Measurements from ENCODE around the gene PLLP.

Gene PLLP, protein sequence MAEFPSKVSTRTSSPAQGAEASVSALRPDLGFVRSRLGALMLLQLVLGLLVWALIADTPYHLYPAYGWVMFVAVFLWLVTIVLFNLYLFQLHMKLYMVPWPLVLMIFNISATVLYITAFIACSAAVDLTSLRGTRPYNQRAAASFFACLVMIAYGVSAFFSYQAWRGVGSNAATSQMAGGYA

DNA sequence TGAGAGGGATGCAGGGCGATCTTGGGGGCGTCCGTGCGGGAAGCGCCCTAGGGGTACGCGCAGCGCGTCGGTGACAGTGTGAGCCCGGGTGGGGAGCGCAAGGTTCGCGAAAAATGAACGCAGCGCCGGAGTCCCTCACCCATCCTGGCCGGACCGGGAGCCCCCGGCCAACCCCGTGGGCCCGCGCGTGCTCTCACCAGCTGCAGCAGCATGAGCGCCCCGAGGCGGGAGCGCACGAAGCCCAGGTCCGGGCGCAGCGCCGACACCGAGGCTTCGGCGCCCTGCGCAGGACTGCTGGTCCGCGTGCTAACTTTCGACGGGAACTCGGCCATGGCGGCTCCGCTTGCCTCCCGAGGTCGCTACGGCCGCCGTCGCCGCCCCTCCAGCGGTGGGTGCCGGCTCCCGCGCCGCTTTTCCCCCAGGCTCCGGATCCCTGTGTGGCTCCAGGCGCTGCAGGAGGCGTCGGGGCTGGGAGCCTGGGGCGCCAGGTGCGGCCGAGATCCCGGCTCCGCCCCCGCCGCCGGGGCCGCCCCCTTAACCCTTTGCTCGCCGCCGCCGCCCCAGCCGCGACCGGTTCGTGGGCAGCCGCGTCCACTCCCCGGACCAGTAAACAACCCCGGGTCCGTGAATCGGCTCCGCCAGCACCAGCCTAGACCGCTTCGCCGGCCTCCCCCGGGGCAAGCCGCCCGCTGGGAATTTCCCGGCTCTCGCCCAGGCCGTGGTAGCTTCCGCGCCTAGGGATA lies at the start of gene PLLP:
PLLP (minus strand) TSS at position 464 of the 743 bp plus-strand sequence; CDS start at position 332, 132 bp downstream.
- Mint-ChIP-seq H3K4me3 (peak within 1 kb of the TSS; percentile 65), H3K9me3 (no peaks in the 10 kb centered on the region), H3K27ac (no peak within 1 kb of the TSS), H3K36me3 (no peaks in the 10 kb centered on the region), H3K4me1 (peaks cover 7% of the 10 kb centered on the region)
- DNase-seq (ENCODE audit: low spot score in 2 of 2) (peak in 1 of 2 donors; percentile 64), ATAC-seq (peak; percentile 63)

DNA sequence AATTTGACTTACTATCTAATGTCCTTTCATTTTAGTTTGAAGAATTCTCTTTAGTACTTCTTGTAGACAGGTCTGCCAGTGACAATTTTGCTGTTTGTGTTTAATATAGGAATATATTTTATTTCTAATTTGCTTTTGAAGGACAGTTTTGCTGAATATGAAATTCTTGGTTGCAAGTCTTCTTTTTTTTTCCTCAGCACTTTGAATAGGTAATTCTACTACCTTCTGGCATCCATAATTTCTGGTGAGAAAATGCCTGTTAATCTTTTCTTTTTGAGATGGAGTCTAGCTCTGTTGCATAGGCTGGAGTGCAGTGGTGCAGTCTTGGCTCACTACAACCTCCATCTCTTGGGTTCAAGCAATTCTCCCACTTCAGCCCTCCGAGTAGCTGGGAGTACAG lies 48.9 kb upstream of the PLLP start:
- ATAC-seq (no peak), DNase-seq (ENCODE audit: low spot score in 2 of 2) (no peak)
- Mint-ChIP-seq H3K36me3 (no peaks in the 10 kb centered on the region), H3K4me3 (no peak overlapping the region), H3K27ac (no peak overlapping the region), H3K4me1 (peaks cover 7% of the 10 kb centered on the region), H3K9me3 (no peaks in the 10 kb centered on the region)

DNA sequence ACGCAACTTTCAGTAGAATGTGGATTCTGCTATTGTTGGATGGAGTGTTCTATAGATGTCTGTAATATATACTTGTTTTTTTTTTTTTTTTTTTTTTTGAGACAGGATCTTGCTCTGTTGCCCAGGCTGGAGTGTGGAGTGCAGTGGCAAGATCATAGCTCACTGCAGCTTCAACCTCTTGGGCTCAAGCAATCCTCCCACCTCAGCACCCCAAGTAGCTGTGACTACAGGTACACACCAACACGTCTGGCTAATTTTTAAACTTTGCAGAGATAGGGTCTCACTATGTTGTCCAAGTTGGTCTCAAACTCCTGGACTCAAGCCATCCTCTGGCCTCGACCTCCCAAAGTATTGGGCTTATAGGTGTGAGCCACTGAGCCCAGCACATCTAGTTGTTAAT lies 46.9 kb upstream of the PLLP start:
- no peak for ATAC-seq
- no peak for DNase-seq (ENCODE audit: low spot score in 2 of 2)
- Mint-ChIP-seq H3K9me3 (no peaks in the 10 kb centered on the region), H3K36me3 (no peaks in the 10 kb centered on the region), H3K4me1 (peaks cover 7% of the 10 kb centered on the region), H3K27ac (no peak overlapping the region), H3K4me3 (no peak overlapping the region)

DNA sequence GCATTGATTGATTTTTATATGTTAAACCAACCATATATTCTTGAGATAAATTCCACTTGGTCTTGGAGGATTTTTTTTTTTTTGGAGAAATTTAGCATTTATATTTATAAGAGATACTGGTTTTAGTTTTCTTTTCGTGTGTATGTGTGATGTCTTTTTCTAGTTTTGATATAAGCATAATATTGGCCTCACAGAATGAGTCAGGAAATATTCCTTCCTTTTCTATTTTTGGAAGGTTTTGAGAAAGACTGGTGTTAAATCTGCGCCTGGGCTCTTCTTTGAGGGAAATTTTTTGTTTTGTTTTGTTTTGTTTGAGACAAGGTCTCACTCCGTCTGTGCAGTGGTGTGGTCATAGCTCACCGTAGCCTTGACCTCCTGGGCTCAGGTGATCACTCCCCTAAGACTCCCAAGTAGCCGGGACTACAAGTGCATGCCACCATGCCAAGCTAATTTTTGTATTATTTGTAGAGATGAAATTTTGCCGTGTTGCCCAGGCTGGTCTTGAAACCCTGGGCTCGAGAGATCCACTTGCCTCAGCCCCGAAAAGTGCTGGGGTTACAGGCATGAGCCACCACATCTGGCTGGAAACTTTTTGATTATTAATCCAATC lies 45.4 kb upstream of the PLLP start:
- ATAC-seq = no peak
- H3K27ac Mint-ChIP-seq = no peak overlapping the region

DNA sequence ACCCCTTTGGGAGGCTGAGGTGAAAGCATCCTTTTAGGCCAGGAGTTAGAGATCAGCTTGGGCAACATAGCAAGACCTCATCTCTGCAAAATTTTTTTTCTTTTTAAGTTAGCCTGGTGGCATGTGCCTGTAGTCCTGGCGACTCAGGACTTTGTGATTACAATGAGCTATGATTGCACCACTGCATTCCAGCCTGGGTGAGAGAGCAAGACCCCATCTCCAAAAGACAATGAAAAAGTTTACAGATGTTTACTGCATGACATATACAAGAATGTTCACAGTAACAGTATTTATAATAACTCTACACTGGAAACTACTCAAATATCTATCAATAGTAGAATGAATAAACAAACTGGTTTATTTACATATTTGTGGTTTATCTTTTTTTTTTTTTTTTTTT lies 41.0 kb upstream of the PLLP start:
- ATAC-seq (no peak), DNase-seq (ENCODE audit: low spot score in 2 of 2) (no peak)
- Mint-ChIP-seq H3K4me3 (no peak overlapping the region), H3K9me3 (no peaks in the 10 kb centered on the region), H3K4me1 (peaks cover 7% of the 10 kb centered on the region), H3K27ac (no peak overlapping the region), H3K36me3 (no peaks in the 10 kb centered on the region)

More for the DNA sequence above, 45.4 kb upstream of the PLLP start:
- no peaks in the 10 kb centered on the region for H3K36me3 Mint-ChIP-seq
- H3K4me3 Mint-ChIP-seq = no peak overlapping the region
- H3K9me3 Mint-ChIP-seq = no peaks in the 10 kb centered on the region
- peaks cover 7% of the 10 kb centered on the region for H3K4me1 Mint-ChIP-seq
- no peak for DNase-seq (ENCODE audit: low spot score in 2 of 2)

DNA sequence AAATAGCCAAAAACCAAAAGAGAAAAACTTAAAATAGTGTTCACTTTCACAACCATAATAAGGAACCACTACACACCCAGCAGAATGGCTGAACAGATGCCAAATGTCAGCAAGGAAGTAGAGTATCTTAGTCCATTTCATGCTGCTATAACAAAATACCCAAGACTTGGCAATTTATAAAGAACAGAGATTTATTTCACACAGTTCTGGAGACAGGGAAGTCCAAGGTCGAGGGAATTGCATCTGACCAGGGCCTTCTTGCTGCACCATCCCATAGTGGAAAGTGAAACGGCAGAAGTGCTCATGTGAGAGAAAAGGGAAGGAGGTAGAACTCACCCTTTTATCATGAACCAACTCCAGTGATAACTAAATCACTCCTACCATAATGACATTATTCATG lies 40.3 kb upstream of the PLLP start:
- no peaks in the 10 kb centered on the region for H3K36me3 Mint-ChIP-seq
- H3K9me3 Mint-ChIP-seq = no peaks in the 10 kb centered on the region
- peaks cover 2% of the 10 kb centered on the region for H3K4me1 Mint-ChIP-seq
- no peak overlapping the region for H3K27ac Mint-ChIP-seq
- no peak overlapping the region for H3K4me3 Mint-ChIP-seq
- DNase-seq (ENCODE audit: low spot score in 2 of 2) (no peak), ATAC-seq (no peak)

DNA sequence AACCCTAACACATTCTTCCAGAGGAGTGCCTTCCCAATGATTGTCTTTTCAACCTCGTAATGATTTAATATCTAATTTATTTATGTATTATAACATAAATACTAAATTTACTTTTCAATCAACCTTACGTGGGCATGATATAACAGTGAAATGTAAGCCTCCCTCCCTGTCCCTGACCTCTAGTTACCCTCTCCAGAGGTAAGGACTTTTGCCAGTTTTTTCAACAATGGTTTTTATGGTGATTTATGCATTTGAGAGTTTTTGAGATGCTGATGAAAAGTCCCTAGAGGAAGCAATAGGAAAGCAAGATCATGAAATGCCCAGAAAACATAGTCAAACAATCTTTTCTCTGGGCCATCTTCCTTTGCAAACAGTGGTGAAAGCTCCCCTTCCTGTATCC lies 35.2 kb upstream of the PLLP start:
- no peaks in the 10 kb centered on the region for H3K36me3 Mint-ChIP-seq
- H3K9me3 Mint-ChIP-seq = no peaks in the 10 kb centered on the region
- no peak overlapping the region for H3K4me3 Mint-ChIP-seq
- H3K4me1 Mint-ChIP-seq = peaks cover 6% of the 10 kb centered on the region
- H3K27ac Mint-ChIP-seq = no peak overlapping the region
- no peak for DNase-seq (ENCODE audit: low spot score in 2 of 2)
- ATAC-seq = no peak

DNA sequence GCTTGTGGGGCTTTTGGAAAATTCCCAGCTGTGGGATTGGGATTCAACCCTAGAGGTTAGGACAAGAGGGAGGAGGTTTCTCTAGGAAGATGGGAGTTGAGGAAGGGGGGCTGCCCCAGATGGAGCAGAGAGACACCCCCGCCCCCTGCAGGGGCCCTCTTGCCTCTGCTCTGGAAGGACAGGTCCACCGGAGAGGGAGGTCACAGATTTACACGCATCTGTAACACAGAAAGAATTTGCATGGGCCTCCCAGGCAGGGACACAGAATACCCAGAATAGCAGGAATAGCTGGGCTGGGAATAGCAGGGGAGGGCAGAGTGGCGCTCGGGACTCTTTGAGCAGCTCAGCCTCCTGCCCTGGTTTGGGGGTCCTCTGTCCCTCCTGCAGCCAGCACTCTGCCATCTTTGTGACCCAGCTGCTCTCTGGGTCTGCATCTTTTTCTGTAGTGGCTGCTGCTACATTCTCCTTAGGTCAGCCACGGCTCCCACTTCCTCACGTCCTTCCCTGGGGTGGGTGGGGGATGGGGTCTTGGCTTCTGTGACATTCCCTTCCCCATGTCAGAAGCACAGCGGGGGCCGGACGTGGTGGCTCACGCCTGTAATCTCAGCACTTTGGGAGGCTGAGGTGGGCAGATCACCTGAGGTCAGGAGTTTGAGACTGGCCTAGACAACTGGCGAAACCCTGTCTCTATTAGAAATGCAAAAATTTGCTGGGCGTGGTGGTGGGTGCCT lies 33.9 kb upstream of the PLLP start:
- Mint-ChIP-seq H3K9me3 (no peaks in the 10 kb centered on the region), H3K36me3 (no peaks in the 10 kb centered on the region), H3K27ac (no peak overlapping the region), H3K4me3 (no peak overlapping the region), H3K4me1 (peaks cover 11% of the 10 kb centered on the region)
- ATAC-seq (no peak), DNase-seq (ENCODE audit: low spot score in 2 of 2) (no peak)

DNA sequence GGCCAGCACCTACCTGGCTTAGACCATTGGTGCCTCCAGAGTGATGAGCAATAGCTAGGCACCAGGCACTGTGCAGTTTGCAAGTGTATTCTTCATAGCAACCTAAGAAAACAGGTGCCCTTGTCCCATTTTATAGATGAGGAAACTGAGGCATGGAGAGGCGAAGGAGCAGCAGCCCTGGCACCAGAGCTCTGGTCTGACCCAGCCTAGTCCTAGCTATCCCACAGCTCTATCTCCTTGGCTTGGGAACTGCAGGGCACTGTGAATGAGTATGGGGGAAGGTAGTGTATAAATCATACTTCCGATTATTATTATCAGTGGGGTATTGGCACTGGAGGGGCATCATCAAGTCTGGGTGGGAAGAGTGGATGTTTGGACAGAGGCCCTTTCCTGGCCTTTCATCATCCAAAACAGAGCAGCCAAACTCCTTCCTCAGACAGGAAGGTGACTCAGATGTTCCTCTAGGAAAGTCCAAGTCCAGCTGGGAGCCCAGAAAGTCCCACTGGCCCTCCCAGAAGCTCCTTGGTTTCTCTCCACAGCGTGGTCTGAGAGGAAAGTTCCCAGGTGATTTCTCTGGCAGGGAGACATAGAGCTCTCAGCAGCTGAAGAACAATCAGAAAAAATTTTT lies 32.0 kb upstream of the PLLP start:
- no peak for DNase-seq (ENCODE audit: low spot score in 2 of 2)
- Mint-ChIP-seq H3K36me3 (no peaks in the 10 kb centered on the region), H3K4me1 (peaks cover 12% of the 10 kb centered on the region), H3K4me3 (no peak overlapping the region), H3K9me3 (no peaks in the 10 kb centered on the region), H3K27ac (peak overlapping the region; percentile 55)
- ATAC-seq = no peak

DNA sequence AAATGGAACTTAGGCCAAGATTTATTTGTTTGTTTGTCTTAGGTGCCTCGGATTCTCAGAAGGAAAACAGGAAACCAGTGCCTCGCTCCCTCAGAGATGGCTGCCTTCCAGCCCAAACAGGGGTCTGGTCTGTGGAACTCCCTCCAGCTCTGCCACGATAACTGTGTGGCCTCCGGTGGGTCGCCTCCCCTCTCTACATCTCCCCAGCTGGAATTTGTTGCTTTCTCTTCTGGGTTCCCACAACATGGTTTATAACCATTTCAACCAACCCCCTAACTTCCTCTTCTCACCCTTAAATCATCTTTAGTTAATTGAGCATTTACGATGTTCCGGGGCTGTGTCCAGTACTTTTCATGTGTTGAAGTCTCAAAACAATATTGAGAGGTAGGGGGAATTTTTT lies 30.9 kb upstream of the PLLP start:
- Mint-ChIP-seq H3K27ac (peak overlapping the region; percentile 55), H3K4me3 (no peak overlapping the region), H3K4me1 (peaks cover 12% of the 10 kb centered on the region), H3K9me3 (no peaks in the 10 kb centered on the region), H3K36me3 (no peaks in the 10 kb centered on the region)
- DNase-seq (ENCODE audit: low spot score in 2 of 2) = no peak
- ATAC-seq = no peak

DNA sequence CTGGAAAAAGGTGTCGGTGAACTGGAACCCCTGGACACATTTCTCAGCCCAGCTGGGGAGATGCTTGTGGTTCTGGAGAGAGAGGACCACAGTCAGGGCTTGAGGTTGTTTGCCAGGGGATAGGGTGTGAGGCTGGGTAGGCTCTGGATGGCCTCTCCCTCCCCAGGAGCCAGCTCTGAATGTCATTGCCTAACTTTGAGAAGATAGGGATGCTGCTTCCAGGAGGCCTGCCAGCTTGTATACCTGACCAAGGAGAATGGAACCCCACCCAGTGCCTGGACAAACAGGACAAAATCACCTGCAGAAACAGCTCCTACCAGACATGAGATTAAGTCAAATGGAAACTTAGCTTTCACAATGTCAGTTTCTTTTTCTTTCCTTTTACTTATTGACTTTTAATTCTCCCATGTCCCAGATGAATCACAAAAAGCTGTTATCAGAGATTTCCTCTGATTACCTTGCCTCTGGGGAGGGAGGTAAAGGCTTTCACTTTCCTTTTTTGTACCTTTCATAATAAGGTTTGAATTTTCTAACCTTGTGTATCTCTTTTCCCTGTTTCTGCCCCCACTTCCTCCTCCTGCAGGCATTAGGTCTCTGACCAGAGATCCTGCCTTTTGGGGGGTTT lies 29.8 kb upstream of the PLLP start:
- Mint-ChIP-seq H3K9me3 (no peaks in the 10 kb centered on the region), H3K36me3 (no peaks in the 10 kb centered on the region), H3K27ac (no peak overlapping the region), H3K4me3 (no peak overlapping the region), H3K4me1 (peaks cover 16% of the 10 kb centered on the region)
- ATAC-seq = no peak
- no peak for DNase-seq (ENCODE audit: low spot score in 2 of 2)

DNA sequence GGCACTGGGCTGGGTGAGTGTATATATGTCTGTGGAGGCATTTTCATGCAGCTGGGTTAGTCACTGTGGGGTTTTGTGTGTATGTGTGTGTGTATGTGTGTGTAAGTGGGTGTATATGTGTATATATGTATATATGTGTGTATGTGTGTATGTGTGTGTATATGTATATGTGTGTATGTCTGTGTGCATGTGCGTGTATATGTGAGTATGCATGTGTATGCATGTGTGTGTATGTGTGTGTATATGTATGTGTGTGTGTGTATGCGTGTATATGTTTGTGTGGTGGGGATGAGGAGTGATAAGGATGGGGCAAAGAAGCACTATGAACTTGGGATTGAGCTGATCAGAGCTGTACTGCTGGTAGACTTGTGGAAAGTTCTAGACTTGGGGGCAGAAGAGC lies 29.0 kb upstream of the PLLP start:
- H3K36me3 Mint-ChIP-seq = no peaks in the 10 kb centered on the region
- no peak for DNase-seq (ENCODE audit: low spot score in 2 of 2)
- no peak overlapping the region for H3K4me3 Mint-ChIP-seq
- H3K4me1 Mint-ChIP-seq = peaks cover 20% of the 10 kb centered on the region
- peak; percentile 28 for ATAC-seq
- no peaks in the 10 kb centered on the region for H3K9me3 Mint-ChIP-seq
- no peak overlapping the region for H3K27ac Mint-ChIP-seq

DNA sequence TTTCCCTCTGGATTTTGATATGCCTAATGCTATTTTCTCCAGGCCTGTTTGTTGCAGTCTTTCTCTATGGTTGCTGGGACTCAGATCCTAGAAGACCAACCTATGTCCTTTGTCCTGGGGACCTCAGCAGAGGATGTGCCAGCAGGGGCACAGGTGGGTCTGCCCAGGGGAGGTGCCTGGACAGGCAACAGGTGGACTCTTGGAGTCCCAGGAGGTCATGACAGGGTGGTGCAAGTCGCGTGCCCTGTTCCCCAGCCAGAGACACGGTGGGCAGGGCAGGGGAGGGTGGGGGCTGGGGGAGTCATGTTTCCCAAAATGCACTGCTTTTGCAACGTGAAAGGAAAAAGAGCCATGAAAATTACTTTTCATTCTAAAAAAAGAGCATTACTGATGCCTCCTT lies 26.3 kb upstream of the PLLP start:
- Mint-ChIP-seq H3K4me3 (no peak overlapping the region), H3K4me1 (peaks cover 15% of the 10 kb centered on the region), H3K36me3 (no peaks in the 10 kb centered on the region), H3K27ac (no peak overlapping the region), H3K9me3 (no peaks in the 10 kb centered on the region)
- ATAC-seq (no peak), DNase-seq (ENCODE audit: low spot score in 2 of 2) (no peak)

DNA sequence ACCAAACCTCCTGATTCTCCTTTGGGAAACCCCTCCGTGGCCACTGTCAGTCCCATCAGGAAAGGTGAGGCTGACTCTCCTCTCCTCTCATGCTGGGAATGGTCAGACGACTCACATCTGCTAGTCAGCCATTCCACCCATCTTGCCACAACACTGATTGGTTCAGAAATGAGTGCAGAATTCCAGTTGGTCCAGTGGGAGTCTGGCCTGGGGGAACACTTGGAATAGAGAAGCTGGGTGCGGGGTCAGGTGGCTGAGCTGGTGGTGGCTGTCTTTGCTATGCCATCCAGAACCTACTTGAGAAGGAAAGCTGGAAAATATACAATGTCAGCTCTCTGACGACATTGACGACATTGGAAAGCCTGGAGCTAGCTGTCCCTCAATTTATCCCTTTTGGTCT lies 23.6 kb upstream of the PLLP start:
- Mint-ChIP-seq H3K9me3 (no peaks in the 10 kb centered on the region), H3K36me3 (no peaks in the 10 kb centered on the region), H3K27ac (no peak overlapping the region), H3K4me3 (no peak overlapping the region), H3K4me1 (peaks cover 24% of the 10 kb centered on the region)
- DNase-seq (ENCODE audit: low spot score in 2 of 2) = no peak
- no peak for ATAC-seq

DNA sequence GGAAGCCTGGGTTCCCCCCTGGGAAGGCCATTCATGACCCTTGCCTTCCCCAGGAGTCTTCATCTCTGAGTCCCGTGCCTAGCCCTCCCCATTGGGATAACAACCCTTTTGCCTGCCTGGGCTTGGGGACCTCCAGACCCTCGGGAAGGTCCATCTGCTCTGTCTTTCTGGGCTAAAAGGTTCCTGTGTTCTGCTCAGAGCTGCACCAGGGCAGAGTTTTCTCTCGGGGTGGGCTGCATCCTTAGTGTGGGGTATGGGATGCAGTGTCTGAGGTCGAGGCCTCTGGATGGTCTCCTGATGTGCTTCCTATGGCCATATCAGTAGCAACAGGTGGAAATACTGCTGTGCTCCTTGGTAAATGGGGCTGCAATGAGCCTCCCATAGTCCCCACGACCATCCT lies 22.9 kb upstream of the PLLP start:
- Mint-ChIP-seq H3K9me3 (no peaks in the 10 kb centered on the region), H3K27ac (peak overlapping the region; percentile 65), H3K36me3 (no peaks in the 10 kb centered on the region), H3K4me1 (peaks cover 30% of the 10 kb centered on the region), H3K4me3 (no peak overlapping the region)
- DNase-seq (ENCODE audit: low spot score in 2 of 2) (no peak), ATAC-seq (no peak)
